ENCODE results near the gene PCDHGA4. TPM values are rescaled to one million over a fixed set of nuclear protein-coding genes. Genes with fewer than 3 reads are reported as not detected.
A peak's percentile ranks its signal among the peaks of the same experiment; 100 is the strongest.
"Not testable (repeated sequence)": the region's sequence is repeated elsewhere in the genome, so short reads cannot be mapped to it uniquely, and the experiment has no call there.

The PCDHGA4 gene
- total RNA-seq, 1 donor from 2014 or later = 0.48 TPM

GRCh38 chr5:141384471-141385267 is 29.8 kb downstream of the PCDHGA4 start:
- ATAC-seq = no peak

DNA sequence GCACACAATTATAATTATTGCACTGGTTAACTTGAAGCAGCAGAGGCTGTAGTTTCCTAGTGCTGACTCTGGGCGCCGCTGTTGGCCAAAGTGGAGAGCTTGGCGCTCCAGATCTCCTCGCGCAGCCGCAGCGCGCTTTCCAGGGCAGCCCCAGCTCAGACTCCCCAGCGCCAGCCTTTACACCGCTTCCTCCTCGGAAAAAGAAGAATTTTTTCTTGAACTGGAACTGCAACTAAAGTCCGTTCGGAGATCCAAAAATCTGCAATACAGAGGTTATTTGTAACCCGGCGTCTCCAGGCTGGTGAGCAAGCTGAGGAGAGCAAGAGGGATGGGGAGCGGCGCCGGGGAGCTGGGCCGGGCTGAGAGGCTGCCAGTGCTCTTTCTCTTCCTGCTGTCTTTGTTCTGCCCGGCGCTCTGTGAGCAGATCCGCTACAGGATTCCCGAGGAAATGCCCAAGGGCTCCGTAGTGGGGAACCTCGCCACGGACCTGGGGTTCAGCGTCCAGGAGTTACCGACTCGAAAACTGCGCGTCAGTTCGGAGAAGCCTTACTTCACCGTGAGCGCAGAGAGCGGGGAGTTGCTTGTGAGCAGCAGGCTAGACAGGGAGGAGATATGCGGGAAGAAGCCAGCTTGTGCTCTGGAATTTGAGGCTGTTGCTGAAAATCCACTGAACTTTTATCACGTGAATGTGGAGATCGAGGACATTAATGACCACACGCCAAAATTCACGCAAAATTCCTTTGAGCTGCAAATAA is 32.9 kb downstream of the PCDHGA4 start, which contains the start of gene PCDHGB4:
Gene PCDHGB4 (plus strand): TSS at position 142 of the 755 bp plus-strand sequence. CDS start 187 bp downstream, at position 329.
- peak; percentile 47 for ATAC-seq

GRCh38 chr5:141388661-141389060 is 33.8 kb downstream of the PCDHGA4 start:
- no peak for ATAC-seq

DNA sequence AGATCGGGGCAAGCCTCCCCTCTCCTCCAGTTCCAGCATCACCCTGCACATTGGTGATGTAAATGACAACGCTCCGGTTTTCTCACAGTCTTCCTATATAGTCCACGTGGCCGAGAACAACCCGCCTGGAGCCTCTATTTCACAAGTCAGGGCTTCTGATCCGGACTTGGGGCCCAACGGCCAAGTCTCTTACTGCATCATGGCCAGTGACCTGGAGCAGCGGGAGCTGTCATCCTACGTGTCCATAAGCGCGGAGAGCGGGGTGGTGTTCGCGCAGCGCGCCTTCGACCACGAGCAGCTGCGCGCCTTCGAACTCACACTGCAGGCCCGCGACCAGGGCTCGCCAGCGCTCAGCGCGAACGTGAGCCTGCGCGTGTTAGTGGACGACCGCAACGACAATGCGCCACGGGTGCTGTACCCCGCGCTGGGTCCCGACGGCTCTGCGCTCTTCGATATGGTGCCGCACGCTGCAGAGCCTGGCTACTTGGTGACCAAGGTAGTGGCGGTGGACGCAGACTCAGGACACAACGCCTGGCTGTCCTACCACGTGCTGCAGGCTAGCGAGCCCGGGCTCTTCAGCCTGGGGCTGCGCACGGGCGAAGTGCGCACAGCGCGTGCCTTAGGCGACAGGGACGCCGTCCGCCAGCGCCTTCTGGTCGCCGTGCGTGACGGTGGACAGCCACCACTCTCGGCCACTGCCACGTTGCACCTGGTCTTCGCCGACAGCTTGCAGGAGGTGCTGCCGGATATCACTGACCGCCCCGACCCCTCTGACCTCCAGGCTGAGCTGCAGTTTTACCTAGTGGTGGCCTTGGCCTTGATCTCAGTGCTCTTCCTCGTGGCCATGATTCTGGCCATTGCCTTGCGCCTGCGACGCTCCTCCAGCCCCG is 34.6 kb downstream of the PCDHGA4 start:
- no peak for ATAC-seq

DNA sequence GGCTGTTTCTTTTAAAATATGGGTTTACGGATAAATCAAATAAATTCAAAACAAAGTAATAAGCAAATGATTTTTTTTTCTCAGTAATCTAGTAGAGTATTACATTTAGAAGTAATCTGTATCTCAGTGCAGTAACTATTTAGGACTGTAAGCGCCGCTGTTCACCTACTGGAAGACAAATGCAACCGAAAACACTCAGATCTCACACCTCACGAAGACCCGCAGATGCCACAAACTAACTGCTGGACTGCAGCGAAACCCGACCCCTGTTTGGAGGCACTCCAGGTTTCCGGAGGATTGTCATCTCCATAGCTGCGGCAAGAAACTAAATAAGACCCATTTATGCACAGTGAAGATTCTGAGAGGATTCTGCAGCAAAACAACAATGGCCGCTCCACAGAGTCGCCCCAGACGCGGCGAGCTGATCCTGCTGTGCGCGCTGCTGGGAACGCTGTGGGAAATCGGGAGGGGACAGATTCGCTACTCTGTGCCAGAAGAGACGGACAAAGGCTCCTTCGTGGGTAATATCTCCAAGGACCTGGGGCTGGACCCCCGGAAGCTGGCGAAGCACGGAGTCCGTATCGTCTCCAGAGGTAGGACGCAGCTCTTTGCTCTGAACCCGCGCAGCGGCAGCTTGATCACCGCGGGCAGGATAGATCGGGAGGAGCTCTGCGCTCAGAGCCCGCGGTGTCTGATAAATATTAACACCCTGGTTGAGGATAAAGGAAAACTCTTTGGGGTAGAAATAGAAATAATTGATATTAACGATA is 37.8 kb downstream of the PCDHGA4 start, which contains the start of gene PCDHGA8:
Gene PCDHGA8 (plus strand): TSS at position 205 of the 770 bp plus-strand sequence. CDS start 181 bp downstream, at position 386.
- no peak for ATAC-seq

GRCh38 chr5:141393267-141393666 is 38.4 kb downstream of the PCDHGA4 start:
- no peak for ATAC-seq

- ATAC-seq = not testable (repeated sequence)
These were observed 39.8 kb downstream of the PCDHGA4 start for GRCh38 chr5:141394401-141395187.

DNA sequence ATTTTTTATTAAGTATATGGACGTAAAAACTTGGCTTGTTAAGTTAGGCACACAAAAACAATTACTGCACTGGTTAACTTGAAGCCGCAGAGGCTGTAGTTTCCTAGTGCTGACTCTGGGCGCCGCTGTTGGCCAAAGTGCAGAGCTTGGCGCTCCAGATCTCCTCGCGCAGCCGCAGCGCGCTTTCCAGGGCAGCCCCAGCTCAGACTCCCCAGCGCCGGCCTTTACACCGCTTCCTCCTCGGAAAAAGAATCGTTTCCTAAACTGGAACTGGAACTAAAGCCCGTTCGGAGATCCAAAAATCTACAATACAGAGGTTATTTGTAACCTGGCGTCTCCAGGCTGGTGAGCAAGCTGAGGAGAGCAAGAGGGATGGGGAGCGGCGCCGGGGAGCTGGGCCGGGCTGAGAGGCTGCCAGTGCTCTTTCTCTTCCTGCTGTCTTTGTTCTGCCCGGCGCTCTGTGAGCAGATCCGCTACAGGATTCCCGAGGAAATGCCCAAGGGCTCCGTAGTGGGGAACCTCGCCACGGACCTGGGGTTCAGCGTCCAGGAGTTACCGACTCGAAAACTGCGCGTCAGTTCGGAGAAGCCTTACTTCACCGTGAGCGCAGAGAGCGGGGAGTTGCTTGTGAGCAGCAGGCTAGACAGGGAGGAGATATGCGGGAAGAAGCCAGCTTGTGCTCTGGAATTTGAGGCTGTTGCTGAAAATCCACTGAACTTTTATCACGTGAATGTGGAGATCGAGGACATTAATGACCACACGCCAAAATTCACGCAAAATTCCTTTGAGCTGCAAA is 43.1 kb downstream of the PCDHGA4 start, which contains the start of gene PCDHGB5:
Gene PCDHGB5 (plus strand): TSS at position 192 of the 796 bp plus-strand sequence. CDS start 181 bp downstream, at position 373.
- peak; percentile 78 for ATAC-seq

DNA sequence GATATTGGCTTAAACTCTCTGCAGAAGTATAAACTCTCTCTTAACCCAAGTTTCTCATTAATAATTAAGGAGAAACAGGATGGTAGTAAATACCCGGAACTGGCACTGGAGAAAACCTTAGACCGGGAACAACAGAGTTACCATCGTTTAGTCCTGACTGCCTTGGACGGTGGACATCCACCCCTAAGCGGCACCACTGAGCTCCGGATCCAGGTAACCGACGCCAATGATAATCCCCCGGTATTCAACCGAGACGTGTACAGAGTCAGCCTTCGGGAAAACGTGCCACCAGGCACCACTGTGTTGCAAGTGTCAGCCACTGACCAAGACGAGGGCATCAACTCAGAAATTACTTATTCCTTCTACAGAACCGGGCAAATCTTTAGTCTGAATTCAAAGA is 43.8 kb downstream of the PCDHGA4 start:
- no peak for ATAC-seq

- no peak for ATAC-seq
These were observed 44.9 kb downstream of the PCDHGA4 start for GRCh38 chr5:141399555-141400258.

DNA sequence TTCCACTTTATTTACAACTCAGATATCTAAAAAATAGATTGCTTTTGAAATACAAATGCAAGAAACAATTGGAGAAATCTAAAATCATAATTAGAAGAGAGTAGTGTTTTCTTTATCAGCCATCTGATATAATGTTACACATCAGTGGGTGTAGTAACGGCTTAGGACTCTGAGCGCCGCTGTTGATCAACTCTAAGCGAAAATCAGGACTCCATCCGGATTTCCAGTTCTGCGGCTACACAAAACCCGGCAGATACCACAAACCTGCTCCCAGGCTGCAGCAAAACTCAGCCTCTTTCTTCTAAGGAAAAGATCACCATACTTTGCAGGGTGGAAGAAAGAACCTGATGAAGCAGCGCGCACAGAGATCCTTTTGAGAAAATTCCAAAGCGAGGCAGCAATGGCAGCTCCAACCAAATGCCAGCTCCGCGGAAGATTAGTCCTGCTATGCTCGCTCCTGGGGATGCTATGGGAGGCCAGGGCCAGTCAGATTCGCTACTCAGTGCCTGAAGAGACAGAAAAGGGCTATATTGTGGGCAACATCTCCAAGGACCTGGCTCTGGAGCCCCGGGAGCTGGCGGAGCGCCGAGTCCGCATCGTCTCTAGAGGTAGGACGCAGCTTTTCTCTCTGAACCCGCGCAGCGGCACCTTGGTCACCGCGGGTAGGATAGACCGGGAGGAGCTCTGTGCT is 47.9 kb downstream of the PCDHGA4 start, which contains the start of gene PCDHGA9:
Gene PCDHGA9 (plus strand): TSS at position 226 of the 691 bp plus-strand sequence. CDS start 175 bp downstream, at position 401.
- ATAC-seq = no peak

DNA sequence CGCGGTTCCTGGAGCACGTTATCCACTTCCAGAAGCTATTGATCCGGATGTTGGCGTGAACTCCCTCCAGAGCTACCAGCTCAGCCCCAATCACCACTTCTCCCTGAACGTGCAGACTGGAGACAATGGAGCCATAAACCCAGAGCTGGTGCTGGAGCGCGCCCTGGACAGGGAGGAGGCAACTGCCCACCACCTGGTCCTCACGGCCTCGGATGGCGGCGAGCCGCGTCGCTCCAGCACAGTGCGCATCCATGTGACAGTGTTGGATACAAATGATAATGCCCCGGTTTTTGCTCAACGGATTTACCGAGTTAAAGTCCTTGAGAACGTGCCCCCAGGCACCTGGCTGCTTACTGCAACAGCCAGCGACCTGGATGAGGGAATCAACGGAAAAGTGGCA is 48.6 kb downstream of the PCDHGA4 start:
- ATAC-seq = no peak

Other genes with a start within 250 kb of the PCDHGA4 start
- gene PCDHB4, start 233.2 kb upstream of the PCDHGA4 start, total RNA-seq = 0.52 TPM
- 0.40 TPM for gene PCDHB5, start 219.8 kb upstream of the PCDHGA4 start, total RNA-seq
- gene PCDHB6, start 205.0 kb upstream of the PCDHGA4 start, total RNA-seq = 0.16 TPM
- gene PCDHB7, start 182.4 kb upstream of the PCDHGA4 start, total RNA-seq = 0.20 TPM
- gene PCDHB8, start 177.2 kb upstream of the PCDHGA4 start, total RNA-seq = 0.40 TPM
- gene PCDHB16, start 172.6 kb upstream of the PCDHGA4 start, total RNA-seq = 0.48 TPM
- 0.48 TPM for gene PCDHB9, start 167.9 kb upstream of the PCDHGA4 start, total RNA-seq
- gene PCDHB10, start 162.7 kb upstream of the PCDHGA4 start, total RNA-seq = 0.80 TPM
- gene PCDHB11, start 155.4 kb upstream of the PCDHGA4 start, total RNA-seq = 0.44 TPM
- gene PCDHB12, start 146.3 kb upstream of the PCDHGA4 start, total RNA-seq = 0.72 TPM
- gene PCDHB13, start 141.1 kb upstream of the PCDHGA4 start, total RNA-seq = 3.4 TPM
- gene PCDHB14, start 131.7 kb upstream of the PCDHGA4 start, total RNA-seq = 2.0 TPM
- gene PCDHB15, start 109.6 kb upstream of the PCDHGA4 start, total RNA-seq = 0.44 TPM
- 0.24 TPM for gene SLC25A2, start 51.0 kb upstream of the PCDHGA4 start, total RNA-seq
- 35.1 TPM for gene TAF7, start 34.2 kb upstream of the PCDHGA4 start, total RNA-seq
- 0.40 TPM for gene PCDHGA1, start 24.5 kb upstream of the PCDHGA4 start, total RNA-seq
- 0.68 TPM for gene PCDHGA2, start 16.3 kb upstream of the PCDHGA4 start, total RNA-seq
- 0.76 TPM for gene PCDHGA3, start 11.2 kb upstream of the PCDHGA4 start, total RNA-seq
- 0.92 TPM for gene PCDHGB1, start 4.9 kb upstream of the PCDHGA4 start, total RNA-seq
- 1.2 TPM for gene PCDHGB2, start 5.0 kb downstream of the PCDHGA4 start, total RNA-seq
- gene PCDHGA5, start 9.1 kb downstream of the PCDHGA4 start, total RNA-seq = 0.72 TPM
- 0.76 TPM for gene PCDHGB3, start 15.2 kb downstream of the PCDHGA4 start, total RNA-seq
- gene PCDHGA6, start 18.9 kb downstream of the PCDHGA4 start, total RNA-seq = 1.2 TPM
- gene PCDHGA7, start 27.7 kb downstream of the PCDHGA4 start, total RNA-seq = 1.6 TPM
- 2.8 TPM for gene PCDHGB4, start 32.7 kb downstream of the PCDHGA4 start, total RNA-seq
- gene PCDHGA8, start 37.6 kb downstream of the PCDHGA4 start, total RNA-seq = 0.64 TPM
- 5.8 TPM for gene PCDHGB5, start 42.9 kb downstream of the PCDHGA4 start, total RNA-seq
- gene PCDHGA9, start 47.8 kb downstream of the PCDHGA4 start, total RNA-seq = 3.1 TPM
- gene PCDHGB6, start 53.0 kb downstream of the PCDHGA4 start, total RNA-seq = 3.0 TPM
- 5.3 TPM for gene PCDHGA10, start 58.0 kb downstream of the PCDHGA4 start, total RNA-seq
- 3.3 TPM for gene PCDHGB7, start 62.7 kb downstream of the PCDHGA4 start, total RNA-seq
- gene PCDHGA11, start 66.0 kb downstream of the PCDHGA4 start, total RNA-seq = 1.9 TPM
- 1.5 TPM for gene PCDHGA12, start 75.5 kb downstream of the PCDHGA4 start, total RNA-seq
- gene PCDHGC3, start 120.9 kb downstream of the PCDHGA4 start, total RNA-seq = 38.8 TPM
- 1.1 TPM for gene PCDHGC4, start 130.0 kb downstream of the PCDHGA4 start, total RNA-seq
- gene PCDHGC5, start 134.1 kb downstream of the PCDHGA4 start, total RNA-seq = 1.0 TPM